ENCODE results near the gene ITSN1. TPM values are rescaled to one million over a fixed set of nuclear protein-coding genes. Genes with fewer than 3 reads are reported as not detected.

Gene ITSN1
- total and polyA plus RNA-seq, 2 of the 13 experiments (the other 11 are each of a cell fraction or from before 2014, with no cell fraction given), result 26.1 to 33.8 TPM

DNA sequence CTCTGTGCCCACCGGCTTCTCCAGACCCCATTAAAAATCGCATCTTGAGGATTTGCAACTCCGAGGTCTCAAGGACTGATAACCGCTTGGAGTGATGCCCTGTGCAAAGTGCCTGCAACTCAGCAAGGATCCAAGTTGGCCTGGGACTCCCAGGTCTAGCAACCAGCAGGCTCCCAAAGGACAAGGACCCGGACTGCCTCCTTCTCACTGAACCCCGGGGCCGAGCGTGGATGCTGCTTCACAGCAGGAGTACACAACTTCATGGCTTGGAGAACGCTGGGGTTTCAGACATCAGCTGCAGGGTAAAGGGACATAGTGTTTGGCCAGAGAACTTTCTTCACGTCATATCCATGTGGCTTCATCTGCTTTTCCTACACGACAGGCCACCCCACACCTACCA, 208.1 kb downstream of the ITSN1 start:
- WGBS (ENCODE audit: low lambda C conversion rate), result 77% methylated on average over 5 of the region's 11 CpGs
- no peak overlapping the region for H3K9ac ChIP-seq (ENCODE audit: insufficient read depth, low read depth, low read length)
- ATAC-seq (no peak), FAIRE-seq (no peak), DNase-seq (ENCODE audit: low spot score) (no peak)
- in situ Hi-C loops (cut with HindIII; ENCODE audit: extremely low pct_ligation_motif_present, low pct_unique_long_range_greater_than_20kb), result no loop called here
- intact Hi-C loops (cut with micrococcal nuclease; ENCODE audit: unreplicated experiment), result loop anchor here (5.0 kb wide), 1 partner anchor 42 kb away; no protein-coding TSS in a partner anchor
- H3K9me3 ChIP-seq (ENCODE audit: low read length), result no peaks in the 10 kb centered on the region
- POLR2A ChIA-PET, result no interaction called here
- no peaks in the 10 kb centered on the region for H4K20me1 ChIP-seq (ENCODE audit: insufficient read depth, low read length)
- H2AFZ ChIP-seq (ENCODE audit: low read length), result no peak overlapping the region
- BruUV-seq (replicated peaks), result no TSS peak
- no peaks in the 10 kb centered on the region for H3K79me2 ChIP-seq (ENCODE audit: insufficient read depth, low read length)
- no peak overlapping the region for H3K27ac ChIP-seq (ENCODE audit: extremely low read length, insufficient read depth, low read length)
- no peaks in the 10 kb centered on the region for H3K36me3 ChIP-seq (replicated peaks in 1 of 2; ENCODE audit: control insufficient read depth in 1 of 2, insufficient read depth in 2 of 2, low read length in 2 of 2)
- TF ChIP-seq NCOA2 (CRISPR knock-in tag; IDR thresholded peaks at IDR 0.05), result no peak
- no peak for TF ChIP-seq HNRNPH1 (optimal IDR thresholded peaks at IDR 0.05; ENCODE audit: low read depth, low read length)
- TF ChIP-seq, protein P1, sequence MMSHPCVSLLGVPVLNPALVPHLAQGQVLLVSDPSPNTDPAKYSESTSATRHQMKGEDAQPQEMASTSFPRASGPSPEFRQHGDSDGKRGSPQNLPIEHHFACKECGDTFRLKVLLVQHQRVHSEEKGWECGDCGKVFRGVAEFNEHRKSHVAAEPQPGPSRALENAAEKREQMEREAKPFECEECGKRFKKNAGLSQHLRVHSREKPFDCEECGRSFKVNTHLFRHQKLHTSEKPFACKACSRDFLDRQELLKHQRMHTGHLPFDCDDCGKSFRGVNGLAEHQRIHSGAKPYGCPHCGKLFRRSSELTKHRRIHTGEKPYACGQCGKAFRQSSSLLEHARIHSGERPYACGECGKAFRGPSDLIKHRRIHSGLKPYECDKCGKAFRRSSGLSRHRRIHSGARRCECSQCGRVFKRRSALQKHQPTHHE (CRISPR knock-in tag; IDR thresholded peaks at IDR 0.05; ENCODE audit: borderline replicate concordance), result no peak
- no peak for TF ChIP-seq BHLHE40 (IDR thresholded peaks at IDR 0.05; ENCODE audit: low read length)
- TF ChIP-seq, protein P2, sequence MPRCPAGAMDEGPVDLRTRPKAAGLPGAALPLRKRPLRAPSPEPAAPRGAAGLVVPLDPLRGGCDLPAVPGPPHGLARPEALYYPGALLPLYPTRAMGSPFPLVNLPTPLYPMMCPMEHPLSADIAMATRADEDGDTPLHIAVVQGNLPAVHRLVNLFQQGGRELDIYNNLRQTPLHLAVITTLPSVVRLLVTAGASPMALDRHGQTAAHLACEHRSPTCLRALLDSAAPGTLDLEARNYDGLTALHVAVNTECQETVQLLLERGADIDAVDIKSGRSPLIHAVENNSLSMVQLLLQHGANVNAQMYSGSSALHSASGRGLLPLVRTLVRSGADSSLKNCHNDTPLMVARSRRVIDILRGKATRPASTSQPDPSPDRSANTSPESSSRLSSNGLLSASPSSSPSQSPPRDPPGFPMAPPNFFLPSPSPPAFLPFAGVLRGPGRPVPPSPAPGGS (CRISPR knock-in tag; IDR thresholded peaks at IDR 0.05), result no peak
- no peak for TF ChIP-seq CENPT (CRISPR knock-in tag; IDR thresholded peaks at IDR 0.05; ENCODE audit: low read depth)
- TF ChIP-seq CAMTA2 (CRISPR knock-in tag; IDR thresholded peaks at IDR 0.05; ENCODE audit: borderline replicate concordance), result no peak
- TF ChIP-seq NCOA5 (CRISPR knock-in tag; IDR thresholded peaks at IDR 0.05), result no peak
- no peak for TF ChIP-seq ZNF34 (CRISPR knock-in tag; IDR thresholded peaks at IDR 0.05; ENCODE audit: borderline replicate concordance)
- TF ChIP-seq ZNF207 (IDR thresholded peaks at IDR 0.05; ENCODE audit: borderline replicate concordance), result no peak
- TF ChIP-seq ISX (CRISPR knock-in tag; conservative IDR thresholded peaks at IDR 0.05), result no peak
- TF ChIP-seq MTF1 (CRISPR knock-in tag; IDR thresholded peaks at IDR 0.05), result no peak
- TF ChIP-seq, protein P3, sequence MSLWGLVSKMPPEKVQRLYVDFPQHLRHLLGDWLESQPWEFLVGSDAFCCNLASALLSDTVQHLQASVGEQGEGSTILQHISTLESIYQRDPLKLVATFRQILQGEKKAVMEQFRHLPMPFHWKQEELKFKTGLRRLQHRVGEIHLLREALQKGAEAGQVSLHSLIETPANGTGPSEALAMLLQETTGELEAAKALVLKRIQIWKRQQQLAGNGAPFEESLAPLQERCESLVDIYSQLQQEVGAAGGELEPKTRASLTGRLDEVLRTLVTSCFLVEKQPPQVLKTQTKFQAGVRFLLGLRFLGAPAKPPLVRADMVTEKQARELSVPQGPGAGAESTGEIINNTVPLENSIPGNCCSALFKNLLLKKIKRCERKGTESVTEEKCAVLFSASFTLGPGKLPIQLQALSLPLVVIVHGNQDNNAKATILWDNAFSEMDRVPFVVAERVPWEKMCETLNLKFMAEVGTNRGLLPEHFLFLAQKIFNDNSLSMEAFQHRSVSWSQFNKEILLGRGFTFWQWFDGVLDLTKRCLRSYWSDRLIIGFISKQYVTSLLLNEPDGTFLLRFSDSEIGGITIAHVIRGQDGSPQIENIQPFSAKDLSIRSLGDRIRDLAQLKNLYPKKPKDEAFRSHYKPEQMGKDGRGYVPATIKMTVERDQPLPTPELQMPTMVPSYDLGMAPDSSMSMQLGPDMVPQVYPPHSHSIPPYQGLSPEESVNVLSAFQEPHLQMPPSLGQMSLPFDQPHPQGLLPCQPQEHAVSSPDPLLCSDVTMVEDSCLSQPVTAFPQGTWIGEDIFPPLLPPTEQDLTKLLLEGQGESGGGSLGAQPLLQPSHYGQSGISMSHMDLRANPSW (CRISPR knock-in tag; IDR thresholded peaks at IDR 0.05; ENCODE audit: borderline replicate concordance), result no peak
- TF ChIP-seq KMT2A (CRISPR knock-in tag; IDR thresholded peaks at IDR 0.05), result no peak
- TF ChIP-seq, protein P4, sequence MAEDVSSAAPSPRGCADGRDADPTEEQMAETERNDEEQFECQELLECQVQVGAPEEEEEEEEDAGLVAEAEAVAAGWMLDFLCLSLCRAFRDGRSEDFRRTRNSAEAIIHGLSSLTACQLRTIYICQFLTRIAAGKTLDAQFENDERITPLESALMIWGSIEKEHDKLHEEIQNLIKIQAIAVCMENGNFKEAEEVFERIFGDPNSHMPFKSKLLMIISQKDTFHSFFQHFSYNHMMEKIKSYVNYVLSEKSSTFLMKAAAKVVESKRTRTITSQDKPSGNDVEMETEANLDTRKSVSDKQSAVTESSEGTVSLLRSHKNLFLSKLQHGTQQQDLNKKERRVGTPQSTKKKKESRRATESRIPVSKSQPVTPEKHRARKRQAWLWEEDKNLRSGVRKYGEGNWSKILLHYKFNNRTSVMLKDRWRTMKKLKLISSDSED (CRISPR knock-in tag; IDR thresholded peaks at IDR 0.05), result no peak
- TF ChIP-seq ZBTB38 (CRISPR knock-in tag; IDR thresholded peaks at IDR 0.05), result no peak
- peaks cover 44% of the 10 kb centered on the region for H3K4me1 ChIP-seq (ENCODE audit: insufficient read depth, low read length)
- no peak overlapping the region for H3K4me2 ChIP-seq (ENCODE audit: low read depth, low read length)
- CTCF ChIA-PET (ENCODE audit: low intra/inter-chr PET ratio, low total read pairs), result no interaction called here
- peaks cover 2 to 6% of the 10 kb centered on the region in 2 experiments; a peak in 2 of 5 replicates for H3K27me3 ChIP-seq (ENCODE audit: control insufficient read depth in 1 of 2, insufficient read depth in 2 of 2, low read length in 2 of 2)
- H3K4me3 ChIP-seq (replicated peaks in 1 of 3; ENCODE audit: insufficient read depth in 1 of 3, low read depth in 2 of 3, low read length in 3 of 3), result no peak overlapping the region
